Prostate gland (tissue), 2 donors: ENCODE results near the gene FAM120B.

Source experiments
- CTCF ChIP-seq, 4 experiments: fragments of 200-600 bp in 2 of 4; fragments of 450-650 bp in 2 of 4; sonication (generic) in 2 of 4; IDR thresholded peaks; 1 replicate in 3 of 4; 2 replicates in 1 of 4; pipeline ENCODE4 v1.5.1; 2016 to 2019; ENCODE audit warnings: antibody characterized with exemption in 4 of 4, mild to moderate bottlenecking in 2 of 4, moderate library complexity in 2 of 4
- POLR2A ChIP-seq: fragments of 450-650 bp; IDR thresholded peaks from one replicate; pipeline ENCODE4 v1.6.1; 2016; ENCODE audit warnings: antibody characterized with exemption, mild to moderate bottlenecking

- TF ChIP-seq CTCF (IDR thresholded peaks at IDR 0.05) (no peak), POLR2A (no peak)
Measured at GRCh38 chr6:170316071-170316470, 9.5 kb downstream of the FAM120B start.
